Measurements from ENCODE around the gene RAB7B. TPM values are rescaled to one million over a fixed set of nuclear protein-coding genes. Genes with fewer than 3 reads are reported as not detected.

Gene RAB7B
- total RNA-seq, 1 experiment from 2014 or later: not detected

DNA sequence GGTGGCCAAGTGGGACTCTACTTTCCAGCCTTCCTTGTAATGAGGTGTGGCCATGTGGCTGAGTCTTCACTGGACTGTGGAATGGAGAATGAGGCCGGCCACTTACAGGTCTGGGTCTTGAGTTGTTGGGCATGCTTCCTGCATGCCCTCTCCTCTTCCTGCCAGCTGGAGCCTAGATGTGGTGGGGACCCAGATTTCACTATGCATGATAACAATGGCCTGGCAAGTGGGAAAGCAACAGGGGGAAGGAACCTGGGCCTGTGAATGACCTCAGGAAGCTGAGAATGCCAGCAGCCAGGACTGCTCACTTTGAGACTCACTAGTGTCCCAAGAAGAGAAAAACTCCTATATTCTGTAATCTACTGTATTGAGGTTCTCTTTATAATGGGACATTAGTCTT, 51.4 kb downstream of the RAB7B start:
- no peak for DNase-seq (ENCODE audit: extremely low read depth, low read depth)

DNA sequence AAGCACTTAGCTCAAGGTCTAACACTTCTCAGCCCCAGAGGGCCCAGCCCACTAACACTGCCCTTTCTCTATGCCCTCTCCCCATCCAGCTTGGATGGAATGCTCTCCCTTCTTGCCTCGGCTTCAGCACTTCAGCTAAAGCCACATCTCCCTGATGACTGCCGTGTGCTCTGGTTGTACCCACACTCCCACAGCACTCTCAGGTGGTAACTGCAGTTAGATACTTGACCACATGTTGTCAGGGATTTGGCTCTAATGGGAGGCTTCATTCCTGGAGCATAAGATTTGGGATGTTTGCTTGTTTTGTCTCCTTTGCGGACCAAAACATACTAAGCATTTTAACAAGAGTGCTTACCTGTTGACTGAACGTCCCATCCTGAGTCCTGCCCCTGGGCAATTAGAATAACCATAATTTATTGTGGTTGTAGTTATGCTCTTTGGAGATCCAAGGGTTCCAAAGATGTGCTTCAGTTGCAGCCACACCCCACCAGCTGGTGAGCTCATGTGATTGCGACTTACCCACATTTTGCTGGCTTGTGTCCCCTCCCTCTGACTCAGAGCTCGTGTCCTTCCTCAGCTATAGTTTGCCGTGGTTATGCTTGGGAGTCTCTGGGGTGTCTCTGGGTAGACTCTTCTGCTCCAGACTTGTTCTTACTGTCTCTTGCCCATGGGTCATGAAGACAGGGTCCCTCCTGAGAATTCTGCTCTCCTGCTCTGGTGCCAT, 52.2 kb downstream of the RAB7B start:
- DNase-seq (ENCODE audit: extremely low read depth, low read depth): no peak

DNA sequence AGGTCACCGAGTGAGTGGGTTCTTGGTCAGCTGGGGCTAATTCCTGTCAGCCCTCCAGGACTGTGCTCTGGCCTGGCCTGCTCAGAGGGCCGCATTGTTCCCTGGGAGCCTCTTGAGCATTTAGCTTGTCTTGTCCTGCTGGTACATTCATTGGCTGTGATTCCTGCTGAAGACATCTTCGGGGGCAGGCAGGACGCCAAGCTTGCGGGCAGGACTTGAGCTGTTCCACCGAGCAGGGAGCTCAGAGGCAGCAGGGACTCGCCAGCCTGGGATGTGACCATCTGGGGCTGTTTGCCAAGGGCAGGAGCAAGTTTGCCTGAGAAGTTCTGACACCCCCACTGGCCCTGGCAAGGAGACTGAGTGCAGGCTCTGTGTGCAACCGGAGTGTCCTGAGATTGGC, 52.9 kb downstream of the RAB7B start:
- DNase-seq (ENCODE audit: extremely low read depth, low read depth): no peak

DNA sequence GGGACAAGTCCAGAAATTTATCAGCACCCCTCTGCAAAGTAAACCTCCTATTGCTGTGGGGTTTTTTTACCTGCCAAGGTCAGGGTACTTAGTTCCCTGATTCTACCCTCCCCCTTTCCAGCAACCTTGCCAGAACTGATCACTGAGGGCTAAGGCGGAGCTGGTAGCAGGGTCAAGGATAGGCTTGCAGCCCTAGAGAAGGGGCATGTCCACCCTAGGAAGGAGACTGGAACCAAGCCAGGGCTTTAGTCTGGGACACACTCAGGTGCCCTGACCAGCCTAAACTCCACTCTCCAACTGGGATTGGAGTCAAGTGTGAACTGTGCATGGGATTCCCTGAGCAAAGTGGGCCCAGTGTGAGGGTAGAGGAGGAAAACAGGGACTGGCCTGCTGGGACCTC, 53.4 kb downstream of the RAB7B start:
- no peak for DNase-seq (ENCODE audit: extremely low read depth, low read depth)

DNA sequence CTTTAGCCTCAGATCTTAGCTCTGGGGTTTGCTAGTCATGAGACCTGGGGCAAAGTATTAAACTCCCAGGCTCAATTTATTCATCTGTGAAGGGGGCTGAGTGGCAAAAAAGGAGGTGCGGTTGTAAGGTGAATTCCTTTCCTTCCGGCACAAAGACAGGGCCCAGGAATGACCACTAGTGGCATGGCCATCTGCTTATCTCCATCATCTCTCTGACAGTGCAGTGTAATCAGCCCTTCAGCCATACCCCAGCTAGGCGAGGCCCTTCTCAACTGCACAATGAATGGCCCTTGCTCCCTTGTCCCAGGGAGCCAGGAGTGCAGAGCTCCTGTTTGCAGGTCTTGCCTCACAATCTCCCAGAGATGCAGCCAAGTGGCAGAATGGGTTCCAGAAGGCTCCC, 54.3 kb downstream of the RAB7B start:
- DNase-seq (ENCODE audit: extremely low read depth, low read depth): no peak

DNA sequence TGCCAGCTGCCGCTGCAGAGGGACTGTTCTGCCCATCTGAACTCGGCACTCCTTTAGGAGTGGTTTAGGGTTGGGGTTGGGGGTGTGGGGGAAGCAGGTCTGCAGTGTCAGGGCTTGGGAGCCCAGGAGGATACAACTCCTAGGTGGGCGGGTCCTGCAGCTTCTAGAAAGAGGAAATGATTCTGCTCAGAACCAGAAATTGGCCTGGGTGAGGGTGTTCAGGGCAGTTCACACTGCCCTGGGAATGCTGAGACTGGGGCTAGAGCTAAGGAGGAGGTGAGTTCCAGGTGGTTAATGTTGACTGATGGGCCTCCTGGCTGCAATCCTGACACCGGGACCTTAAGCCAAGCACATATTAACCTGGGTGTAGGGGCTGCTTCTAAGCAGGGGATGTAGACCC, 55.2 kb downstream of the RAB7B start:
- DNase-seq (ENCODE audit: extremely low read depth, low read depth): no peak

DNA sequence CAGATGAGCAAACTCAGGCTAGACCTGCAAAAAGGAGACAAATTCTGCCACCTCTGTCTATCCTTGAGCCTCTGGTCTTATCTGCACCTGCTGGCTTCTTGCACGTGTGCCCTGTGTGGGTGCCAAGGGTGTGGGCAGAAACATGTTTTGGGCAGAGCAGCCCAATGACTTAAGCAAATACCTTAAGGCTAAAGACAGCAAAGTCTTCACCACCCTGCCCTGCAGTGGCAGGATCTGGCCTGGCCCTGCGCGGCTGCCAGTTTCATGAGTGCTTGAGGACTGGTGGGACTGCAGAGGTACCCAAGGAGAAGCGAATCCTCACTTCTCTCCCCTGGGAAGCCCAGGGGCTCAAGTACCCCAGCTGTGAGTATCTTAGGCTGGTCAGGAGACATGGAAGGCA, 56.2 kb downstream of the RAB7B start:
- no peak for DNase-seq (ENCODE audit: extremely low read depth, low read depth)

DNA sequence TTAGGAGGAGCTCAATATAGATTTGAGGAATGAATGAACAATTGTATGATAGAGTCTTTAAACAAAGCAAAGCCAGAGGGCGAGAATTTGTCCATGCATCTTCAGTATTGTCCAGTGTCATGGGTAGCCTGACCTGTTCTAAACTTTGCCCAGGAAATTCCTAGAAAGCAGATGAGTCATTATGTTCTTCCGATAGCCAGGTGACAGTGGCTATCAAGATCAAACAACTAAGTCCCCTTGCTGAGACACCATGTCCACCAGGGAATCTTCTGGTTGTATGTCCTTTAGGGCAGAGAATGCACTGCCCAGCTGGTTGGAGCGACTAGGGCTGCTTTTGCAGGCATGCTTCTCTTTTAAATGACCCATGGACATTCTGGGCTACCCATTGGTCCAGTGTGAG, 58.1 kb downstream of the RAB7B start:
- DNase-seq (ENCODE audit: extremely low read depth, low read depth): no peak

DNA sequence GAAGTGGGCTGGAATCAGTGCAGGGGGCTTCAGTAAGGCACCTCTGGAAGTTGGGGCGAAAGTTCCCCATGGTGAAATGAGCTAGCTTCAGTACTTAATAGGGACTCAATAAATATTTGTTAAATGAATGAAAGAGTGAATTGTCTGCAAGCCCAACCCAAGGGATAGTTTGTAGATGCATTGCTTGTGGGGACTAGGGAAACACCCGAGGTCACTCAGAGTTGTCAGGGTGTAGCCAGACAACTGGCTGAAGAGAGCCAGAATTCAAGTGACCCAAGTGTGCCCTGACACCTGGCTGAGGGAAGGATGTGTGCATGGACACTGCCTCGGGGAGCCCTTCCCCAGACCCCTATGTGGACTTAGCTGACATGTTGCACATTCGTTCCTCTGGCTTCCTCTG, 58.7 kb downstream of the RAB7B start:
- no peak for DNase-seq (ENCODE audit: extremely low read depth, low read depth)

DNA sequence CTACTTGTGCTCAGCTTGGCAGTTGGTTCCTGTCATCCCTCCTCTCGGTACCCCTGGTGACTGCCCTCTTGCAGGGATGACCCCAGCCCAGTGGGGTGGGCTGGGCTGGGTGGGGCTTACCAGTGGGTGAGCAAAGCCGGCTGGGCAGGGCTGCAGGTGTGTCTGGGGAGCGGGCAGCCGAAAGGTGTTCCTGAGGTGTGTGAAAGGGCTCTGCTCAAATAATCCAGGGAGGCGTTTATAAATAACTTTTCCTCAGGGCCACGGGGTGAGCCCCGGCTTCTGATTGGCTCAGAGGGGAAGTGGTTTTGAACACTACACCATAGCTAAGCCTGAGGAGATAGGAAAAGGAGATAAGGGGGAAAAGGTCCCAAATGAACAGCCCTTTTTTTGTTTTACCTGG, 60.0 kb downstream of the RAB7B start, which contains the start of gene SLC26A9:
TSS of gene SLC26A9 (minus strand) at position 212 of the 400 bp plus-strand sequence. CDS start 7,636 bp downstream, outside the sequence.
- DNase-seq (ENCODE audit: extremely low read depth, low read depth): no peak

DNA sequence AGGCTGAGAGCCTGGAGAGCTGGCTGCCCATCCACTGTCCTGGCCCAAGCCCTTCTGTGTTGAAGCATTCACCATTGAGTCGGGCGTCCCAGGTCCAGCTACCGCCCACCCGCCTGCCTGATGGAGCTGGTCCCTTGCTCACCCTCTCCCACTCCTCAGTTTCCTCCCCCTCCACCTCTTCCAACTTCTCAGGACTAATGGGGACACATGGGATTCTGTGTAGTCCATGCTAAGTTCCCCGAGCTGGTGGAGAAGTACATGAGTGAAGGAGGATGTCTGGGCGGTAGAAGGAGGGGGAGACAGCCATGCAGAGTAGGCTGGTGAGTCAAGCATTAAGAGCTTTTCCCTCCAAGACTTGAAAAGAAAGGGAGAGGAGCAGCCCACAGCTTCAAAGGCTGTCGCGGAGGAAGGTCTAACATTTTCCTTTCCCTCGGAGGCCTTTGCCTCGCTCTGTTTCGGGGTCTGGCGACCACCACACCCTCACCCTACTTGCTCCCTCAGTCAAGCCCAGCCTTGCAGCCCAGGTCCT, 60.5 kb downstream of the RAB7B start:
- no peak for DNase-seq (ENCODE audit: extremely low read depth, low read depth)

DNA sequence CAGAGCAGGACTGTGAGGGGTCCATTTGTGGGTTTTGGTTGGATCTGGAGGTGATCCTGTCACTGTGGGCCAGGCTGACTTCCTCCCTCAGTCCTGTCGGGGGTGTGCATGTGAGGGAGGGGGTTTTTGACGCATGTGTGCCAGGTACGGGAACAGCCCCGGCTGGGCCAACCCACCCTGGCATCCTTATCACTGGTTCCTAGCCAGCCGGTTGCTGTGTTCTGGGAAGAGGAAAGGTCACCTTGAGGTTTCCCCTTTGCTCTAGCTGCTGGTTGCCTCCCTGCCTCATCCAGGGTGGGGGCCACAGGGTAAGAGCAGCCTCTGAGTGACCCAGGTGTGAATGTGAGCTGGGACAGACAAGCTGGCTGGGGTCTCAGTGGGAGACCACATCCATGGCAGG, 62.5 kb downstream of the RAB7B start:
- no peak for DNase-seq (ENCODE audit: extremely low read depth, low read depth)

DNA sequence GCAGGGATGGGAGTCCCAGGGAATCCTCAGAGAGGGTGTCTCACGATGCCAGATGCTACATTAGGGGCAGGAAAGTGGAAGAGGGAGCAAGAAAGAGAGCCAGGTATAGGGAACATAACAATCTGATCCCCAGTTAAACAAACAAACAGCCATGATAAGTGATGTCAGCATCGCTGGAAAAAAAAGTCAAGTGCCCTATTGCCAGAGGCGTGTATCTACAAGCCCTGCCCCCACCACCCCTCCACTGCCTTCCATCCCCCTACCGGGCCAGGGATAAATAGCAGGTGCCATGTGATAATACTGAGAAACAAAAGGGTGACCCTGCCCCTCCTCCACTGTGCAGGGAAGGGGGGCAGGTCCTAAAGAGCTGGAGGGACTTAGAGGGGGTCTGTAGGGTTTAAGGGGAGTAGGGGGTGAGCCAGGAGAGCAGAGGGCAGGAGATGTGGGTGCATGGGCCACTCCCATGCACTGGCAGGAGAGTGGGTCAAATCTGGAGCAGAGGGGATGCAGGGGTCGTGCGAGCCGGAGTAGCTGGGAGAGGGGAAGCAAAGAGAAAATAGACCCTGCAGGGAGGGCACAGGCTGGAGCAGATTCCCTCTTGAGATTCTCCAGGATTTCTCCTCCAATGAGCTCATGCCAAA, 63.4 kb downstream of the RAB7B start:
- no peak for DNase-seq (ENCODE audit: extremely low read depth, low read depth)

DNA sequence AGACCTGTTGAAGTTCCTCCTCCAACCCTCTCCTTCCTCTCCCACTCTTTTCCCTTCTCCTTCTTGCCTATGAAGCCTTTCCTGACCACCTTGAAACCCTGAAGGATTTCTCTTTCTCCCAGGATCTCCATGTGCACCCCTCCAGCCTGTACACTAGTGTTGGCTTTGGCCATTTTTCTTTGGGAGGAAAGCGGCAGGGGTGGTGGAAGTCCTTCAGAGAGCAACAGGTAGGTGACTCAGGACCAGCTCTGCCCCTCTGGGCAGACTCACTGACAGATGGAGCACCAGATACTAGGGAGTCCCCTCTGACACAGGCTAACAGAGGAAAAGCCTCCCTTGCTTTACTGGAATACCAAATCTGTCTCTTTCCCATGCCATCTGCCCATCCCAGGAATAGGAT, 64.5 kb downstream of the RAB7B start:
- no peak for DNase-seq (ENCODE audit: extremely low read depth, low read depth)

DNA sequence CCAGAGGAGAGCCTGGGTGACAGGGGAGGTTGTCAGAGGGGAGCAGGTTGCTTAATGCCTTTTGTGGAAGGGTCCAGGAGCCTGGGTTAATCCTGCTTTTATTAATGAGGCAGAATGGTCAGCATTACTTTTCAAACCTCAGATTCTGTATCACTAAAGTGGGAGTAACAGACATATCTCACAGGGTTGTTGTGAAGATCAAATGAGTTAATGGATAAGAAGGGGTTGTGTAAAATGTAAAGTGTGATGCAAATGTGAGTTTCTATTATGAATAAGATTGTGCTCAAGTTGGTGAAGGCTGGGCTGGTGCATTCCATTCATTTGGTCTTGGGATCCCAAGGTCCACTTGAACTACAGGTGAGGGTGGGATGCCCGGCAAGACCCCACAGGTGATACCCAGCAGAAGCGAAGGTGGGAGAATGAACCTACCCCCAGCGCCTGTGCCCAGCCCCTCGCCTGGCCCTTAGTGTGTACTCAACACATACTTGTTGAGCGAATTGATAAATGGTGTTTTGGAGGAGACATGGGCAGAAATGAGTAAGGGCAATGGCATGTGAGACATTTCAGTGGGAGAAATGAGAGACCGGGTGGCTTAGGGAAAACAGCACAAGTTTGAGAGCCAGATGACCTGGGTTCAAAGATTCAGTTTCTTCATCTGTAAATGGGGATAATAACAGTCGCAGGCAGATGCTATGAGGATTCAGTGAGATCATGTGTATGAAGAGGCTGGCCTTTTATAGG, 66.2 kb downstream of the RAB7B start:
- peak; percentile 17 for DNase-seq (ENCODE audit: extremely low read depth, low read depth)

DNA sequence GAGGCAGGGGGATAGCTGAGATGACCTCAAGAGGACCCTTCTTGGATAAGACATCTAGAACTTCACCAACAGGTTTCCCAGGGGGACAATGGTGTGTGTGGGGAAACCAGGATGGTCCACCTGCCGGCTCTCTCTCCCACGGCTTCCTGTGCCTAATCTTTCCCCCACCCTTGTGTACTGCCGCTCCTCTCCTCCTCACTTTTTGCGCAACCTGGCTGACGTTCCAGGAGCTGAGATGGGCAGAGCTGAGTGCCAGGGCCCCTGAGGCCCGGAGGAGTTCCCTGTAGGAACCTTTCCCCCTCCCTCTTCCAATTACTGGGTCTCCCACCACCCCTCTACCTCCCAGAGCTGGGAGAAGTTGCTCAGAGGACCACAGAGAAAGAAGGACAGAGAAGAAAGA, 66.9 kb downstream of the RAB7B start:
- no peak for DNase-seq (ENCODE audit: extremely low read depth, low read depth)

DNA sequence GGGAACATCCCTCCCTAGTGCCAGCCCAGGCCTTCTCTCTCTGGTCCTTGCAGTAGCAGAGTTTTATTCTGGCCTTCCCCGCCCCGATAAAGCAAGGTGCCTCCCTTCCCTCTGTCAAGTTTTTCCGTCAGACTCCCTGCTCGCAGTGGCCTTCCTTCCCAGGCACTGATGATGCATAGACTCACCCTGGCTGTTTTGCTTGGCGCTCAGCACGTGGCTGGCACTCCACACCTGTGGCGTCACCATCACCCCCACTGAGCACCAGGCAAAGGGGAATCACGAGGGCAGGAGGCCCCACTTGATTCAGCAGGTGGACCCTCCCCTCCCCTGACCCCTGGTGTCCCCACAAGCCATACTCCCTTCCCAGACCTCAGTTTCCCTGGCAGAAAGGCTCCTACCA, 67.3 kb downstream of the RAB7B start:
- no peak for DNase-seq (ENCODE audit: extremely low read depth, low read depth)

DNA sequence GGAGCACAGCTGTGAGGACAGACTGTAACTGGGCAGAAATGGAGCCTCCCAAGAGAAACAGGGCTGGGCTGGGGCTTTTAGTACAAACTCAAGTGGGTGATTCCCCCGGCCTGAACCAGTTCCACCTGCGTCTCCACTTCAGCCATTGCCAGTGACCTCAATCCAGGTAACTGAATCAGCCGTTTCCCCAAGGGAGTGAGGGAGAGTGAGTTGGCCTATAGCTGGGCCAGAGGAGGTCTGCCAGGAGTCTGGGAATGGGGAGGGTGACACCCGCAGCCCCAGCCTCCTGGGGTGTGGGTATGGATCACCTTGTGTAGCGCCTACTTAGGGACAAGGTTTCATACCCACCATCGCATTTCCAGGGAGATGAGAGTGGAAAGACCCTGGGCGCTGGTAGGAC, 68.4 kb downstream of the RAB7B start:
- DNase-seq (ENCODE audit: extremely low read depth, low read depth): no peak

DNA sequence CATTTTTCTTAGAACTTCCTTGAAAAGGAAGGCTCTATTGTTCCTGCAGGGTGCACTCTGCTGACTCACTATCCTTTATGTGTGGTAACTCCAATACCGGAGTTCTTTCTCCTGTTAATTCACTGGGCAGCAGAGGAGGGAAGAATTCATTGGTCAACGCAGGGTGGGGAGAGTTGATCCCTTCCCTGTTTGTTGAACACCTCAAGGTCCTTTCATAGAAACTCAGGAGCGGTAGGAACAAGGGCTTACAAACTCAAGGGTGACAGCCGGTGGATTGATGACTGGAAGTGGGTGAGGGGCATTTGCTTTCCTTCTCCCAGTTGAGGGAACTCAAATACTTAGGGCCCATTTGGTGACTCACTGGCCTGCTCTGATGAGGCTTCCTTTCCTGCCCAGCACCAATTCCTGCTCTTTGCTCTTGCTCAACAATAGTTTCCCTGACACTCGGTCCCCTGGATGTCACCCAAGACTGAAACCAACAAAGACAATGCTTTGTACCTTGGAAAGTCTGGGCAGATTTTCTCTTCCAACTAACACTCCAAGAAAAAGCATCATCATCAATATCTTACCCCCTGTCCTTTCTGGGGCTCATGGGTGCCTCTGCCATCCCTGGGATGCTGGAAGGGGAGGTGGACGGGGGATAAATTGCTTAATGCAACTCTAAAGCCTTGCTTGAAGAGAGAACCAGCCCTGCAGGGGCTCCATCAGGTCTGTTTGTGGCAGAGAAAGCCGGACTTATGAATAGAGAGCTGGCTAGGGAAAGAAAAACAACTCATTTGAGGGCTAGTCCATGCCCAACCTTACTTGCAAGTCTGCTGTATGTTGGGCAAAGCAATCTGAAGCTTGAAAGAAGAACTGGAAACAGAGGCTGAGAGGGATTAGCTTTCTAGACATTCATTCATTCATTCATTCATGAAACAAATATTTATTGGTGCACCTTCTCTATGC, 69.2 kb downstream of the RAB7B start:
- no peak for DNase-seq (ENCODE audit: extremely low read depth, low read depth)

DNA sequence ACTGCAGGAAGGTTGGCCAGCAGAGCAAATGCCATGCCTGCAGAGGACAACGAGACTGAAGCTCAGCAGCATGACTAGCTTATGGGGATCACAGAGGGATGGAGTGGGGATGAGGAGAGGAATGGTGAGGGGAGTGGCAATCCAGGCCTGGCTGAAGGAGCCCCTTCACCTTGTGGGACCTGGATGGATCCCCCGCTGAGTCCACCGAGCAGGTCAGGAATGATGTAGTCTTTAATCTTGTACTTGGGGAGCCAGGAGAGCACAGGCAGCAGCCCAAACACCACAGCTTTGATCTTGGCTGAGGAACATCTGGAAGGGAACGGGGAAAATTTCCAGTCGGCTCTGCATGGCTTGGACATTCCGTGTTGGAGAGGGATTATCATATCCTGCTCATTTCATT, 70.4 kb downstream of the RAB7B start:
- no peak for DNase-seq (ENCODE audit: extremely low read depth, low read depth)
